ENCODE results near the gene TNNT2.

Gene TNNT2

DNA sequence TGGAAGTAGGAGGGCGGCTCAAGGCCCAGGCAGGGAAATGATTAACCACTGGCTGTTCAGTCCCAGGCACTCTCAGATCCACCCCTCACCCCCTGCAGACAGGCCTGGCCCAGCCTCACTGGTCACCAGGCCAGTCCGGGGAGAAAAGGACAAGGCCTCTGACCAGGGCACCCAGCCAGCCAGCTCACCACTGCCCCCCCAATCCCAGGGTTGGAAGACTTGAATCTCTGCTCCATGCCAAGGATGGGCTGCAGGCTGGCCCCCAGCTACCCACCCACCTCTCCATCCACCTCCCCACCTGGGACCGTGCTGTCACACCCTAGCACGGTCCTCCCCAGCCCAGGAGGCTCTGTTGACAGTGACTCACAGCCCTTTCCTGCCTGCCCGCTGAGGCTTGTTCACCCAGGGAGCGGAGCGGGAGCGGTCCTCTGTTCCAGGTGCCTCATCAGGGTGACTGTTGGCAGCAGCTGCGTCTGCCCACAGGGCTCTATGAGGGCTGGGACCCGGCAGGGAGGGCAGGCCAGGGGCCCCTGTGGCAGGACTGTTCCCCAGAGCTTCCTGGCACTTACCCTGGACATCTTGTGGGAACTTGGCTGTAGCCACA lies 19.5 kb upstream of the TNNT2 start:
- TF ChIP-seq, protein P1, sequence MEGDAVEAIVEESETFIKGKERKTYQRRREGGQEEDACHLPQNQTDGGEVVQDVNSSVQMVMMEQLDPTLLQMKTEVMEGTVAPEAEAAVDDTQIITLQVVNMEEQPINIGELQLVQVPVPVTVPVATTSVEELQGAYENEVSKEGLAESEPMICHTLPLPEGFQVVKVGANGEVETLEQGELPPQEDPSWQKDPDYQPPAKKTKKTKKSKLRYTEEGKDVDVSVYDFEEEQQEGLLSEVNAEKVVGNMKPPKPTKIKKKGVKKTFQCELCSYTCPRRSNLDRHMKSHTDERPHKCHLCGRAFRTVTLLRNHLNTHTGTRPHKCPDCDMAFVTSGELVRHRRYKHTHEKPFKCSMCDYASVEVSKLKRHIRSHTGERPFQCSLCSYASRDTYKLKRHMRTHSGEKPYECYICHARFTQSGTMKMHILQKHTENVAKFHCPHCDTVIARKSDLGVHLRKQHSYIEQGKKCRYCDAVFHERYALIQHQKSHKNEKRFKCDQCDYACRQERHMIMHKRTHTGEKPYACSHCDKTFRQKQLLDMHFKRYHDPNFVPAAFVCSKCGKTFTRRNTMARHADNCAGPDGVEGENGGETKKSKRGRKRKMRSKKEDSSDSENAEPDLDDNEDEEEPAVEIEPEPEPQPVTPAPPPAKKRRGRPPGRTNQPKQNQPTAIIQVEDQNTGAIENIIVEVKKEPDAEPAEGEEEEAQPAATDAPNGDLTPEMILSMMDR (IDR thresholded peaks at IDR 0.05; ENCODE audit: borderline replicate concordance, insufficient read depth, low read depth, low read length), result no peak
- no peak overlapping the region for H3K4me3 ChIP-seq (ENCODE audit: low read depth, low read length)

DNA sequence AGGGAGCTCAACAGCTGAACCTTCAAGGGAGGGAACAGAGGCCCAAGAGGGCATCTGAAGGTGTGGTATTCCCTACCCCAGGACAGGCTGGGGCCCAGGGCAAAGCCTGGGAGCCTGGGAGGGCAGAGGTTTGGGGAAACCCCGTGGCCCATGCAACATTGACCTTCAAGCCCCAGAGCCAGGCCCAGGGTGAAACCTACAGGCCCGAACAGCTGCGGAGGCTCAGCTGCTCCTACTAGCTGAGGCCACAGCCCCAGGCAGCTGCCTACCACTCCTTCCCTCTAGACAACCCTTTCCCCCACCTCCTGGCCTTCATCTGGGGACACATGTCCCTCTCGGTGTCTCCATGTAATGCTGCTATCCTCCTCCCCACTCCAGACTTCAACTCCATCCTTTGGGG lies 18.5 kb upstream of the TNNT2 start:
- no peak overlapping the region for H3K4me3 ChIP-seq (ENCODE audit: low read depth, low read length)
- TF ChIP-seq, protein P1 (IDR thresholded peaks at IDR 0.05; ENCODE audit: borderline replicate concordance, insufficient read depth, low read depth, low read length), result no peak

DNA sequence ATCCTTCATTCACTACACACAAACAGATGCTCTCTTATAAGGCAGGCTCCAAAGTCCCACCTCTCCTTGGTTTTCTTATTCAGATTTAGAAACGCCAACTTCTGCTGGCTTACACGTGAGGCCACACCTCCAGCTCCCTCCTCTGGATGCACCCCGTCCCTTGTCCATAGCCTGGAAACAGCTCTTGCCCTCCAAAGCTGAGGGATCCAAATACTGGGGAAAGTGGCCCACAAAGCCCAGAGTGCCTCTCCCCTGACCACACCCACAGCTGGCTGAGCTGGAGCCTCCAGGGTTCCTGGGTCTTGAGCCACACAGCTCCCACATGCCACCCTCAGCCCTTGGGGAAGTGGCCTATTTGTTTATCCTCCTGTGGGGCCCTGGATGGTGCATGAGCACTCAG lies 17.1 kb upstream of the TNNT2 start:
- TF ChIP-seq, protein P1 (IDR thresholded peaks at IDR 0.05; ENCODE audit: borderline replicate concordance, insufficient read depth, low read depth, low read length), result no peak
- H3K4me3 ChIP-seq (ENCODE audit: low read depth, low read length), result no peak overlapping the region

DNA sequence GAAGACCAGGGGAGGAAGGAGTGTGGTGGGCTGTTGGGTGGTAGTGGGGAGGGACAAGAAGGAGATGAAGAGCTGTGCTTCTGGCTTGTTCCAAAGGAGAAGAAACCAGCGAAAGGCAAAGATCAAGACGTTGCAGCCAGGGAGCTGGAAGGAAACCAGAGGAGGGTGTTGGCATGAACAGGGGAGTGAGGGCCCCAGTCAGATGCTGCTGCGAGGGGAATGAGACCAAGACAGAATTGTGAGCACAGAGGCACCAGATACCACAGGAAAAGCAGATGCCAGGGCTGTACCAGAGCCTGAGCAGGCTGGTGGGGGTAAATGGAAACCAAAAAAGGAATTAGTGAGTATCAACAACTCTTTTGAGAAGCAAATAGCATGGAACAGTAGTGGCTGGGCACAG lies 15.6 kb upstream of the TNNT2 start:
- no peak overlapping the region for H3K4me3 ChIP-seq (ENCODE audit: low read depth, low read length)
- TF ChIP-seq, protein P1 (IDR thresholded peaks at IDR 0.05; ENCODE audit: borderline replicate concordance, insufficient read depth, low read depth, low read length), result no peak

DNA sequence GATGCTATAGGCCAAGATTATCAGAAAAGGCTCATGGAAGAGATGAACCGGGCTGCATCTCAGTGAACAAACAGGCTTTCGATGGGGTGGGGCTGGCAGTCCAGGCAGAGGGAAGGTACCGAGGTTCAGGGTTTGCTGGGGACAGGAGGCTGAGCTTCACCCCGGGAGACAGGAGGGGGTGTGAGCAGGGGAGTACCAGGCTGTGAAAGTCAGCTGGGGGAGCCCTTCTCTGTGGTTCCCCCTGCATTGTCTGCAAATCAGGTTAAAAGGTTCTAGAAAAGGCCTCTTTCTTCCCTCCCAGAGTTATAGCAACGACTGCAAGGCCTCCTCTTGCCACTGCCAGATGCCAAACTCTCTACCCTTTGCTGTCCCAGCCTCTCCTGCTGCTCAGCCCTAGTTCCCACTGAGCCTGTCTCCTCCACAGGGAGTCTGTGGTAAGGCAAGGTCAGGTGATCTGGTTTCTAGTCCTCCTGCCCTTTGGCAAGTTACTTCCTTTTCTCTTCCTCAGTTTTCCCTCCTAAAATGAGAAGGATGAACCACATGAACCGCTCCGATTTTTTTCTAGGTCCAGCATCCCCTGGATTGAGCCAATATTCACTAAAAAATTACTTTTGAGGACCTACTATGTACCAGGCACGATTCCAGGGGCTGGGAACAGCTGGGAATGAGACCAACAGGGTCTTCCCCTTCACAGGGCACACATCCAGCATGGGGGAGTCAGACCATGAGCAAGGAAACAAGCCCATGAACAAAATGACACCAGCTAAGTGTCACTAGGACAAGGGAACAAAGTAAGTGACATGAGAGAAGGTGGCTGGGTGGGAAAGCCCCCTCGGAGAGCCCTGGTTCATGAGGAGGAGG lies 14.4 kb upstream of the TNNT2 start:
- TF ChIP-seq, protein P1 (IDR thresholded peaks at IDR 0.05; ENCODE audit: borderline replicate concordance, insufficient read depth, low read depth, low read length), result no peak
- H3K4me3 ChIP-seq (ENCODE audit: low read depth, low read length), result no peak overlapping the region

DNA sequence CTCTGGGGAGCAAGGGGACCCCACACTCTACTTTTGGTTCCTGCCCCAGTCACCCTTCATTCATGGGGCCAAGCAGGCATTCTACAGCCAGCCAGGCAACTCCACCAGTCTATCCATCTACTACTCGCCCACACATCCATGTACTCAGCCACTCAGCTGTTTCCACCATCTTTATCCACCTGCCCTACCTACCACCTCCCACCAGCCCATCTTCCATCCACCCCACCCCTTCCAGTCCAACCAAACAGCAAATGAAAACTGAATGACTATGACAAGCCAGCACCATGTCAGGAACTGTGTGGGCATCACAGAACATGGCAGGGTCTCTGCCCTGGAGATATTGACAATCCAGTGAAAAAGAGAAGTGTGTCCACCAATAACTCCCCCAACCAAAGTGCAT lies 13.7 kb upstream of the TNNT2 start:
- TF ChIP-seq, protein P1 (IDR thresholded peaks at IDR 0.05; ENCODE audit: borderline replicate concordance, insufficient read depth, low read depth, low read length), result no peak

DNA sequence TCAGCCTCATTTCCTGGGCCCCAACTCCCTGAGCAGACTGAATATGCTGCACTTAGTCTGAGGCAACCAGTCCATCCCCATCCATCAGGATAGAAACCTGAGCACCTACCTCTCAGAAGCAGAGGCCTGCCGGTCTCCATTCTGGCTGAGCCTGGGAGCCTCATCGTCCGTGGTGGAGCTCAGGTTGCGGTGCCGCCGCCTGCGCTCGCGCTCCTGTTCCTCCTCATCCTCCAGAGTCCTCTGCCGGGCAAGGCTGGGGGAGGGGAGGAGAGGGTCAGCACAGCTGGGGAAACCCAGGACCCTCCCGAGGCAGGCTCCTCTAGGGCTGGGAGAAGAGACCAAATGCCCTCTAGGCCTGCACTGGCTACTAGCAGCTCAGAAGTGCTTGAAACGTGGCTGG lies 11.6 kb upstream of the TNNT2 start:
- no peak overlapping the region for H3K4me3 ChIP-seq (ENCODE audit: low read depth, low read length)
- TF ChIP-seq, protein P1 (IDR thresholded peaks at IDR 0.05; ENCODE audit: borderline replicate concordance, insufficient read depth, low read depth, low read length), result no peak

More for the DNA sequence above, 13.7 kb upstream of the TNNT2 start:
- H3K4me3 ChIP-seq (ENCODE audit: low read depth, low read length), result no peak overlapping the region
